Vagina (tissue), 2 donors: ENCODE results near the gene NELL1.

Experiments used
- POLR2A ChIP-seq, 2 donors: fragments of 450-650 bp; IDR thresholded peaks; one replicate each; pipeline ENCODE4 v1.6.1; 2017; ENCODE audit warnings: antibody characterized with exemption in 2 of 2, mild to moderate bottlenecking in 2 of 2, moderate library complexity in 2 of 2
- POLR2AphosphoS5 ChIP-seq, 2 donors: sonication (generic); formaldehyde crosslinking; IDR thresholded peaks; one replicate each; pipeline ENCODE4 v1.9.0; 2017; ENCODE audit warnings: antibody characterized with exemption in 2 of 2, mild to moderate bottlenecking in 2 of 2, low read depth in 1 of 2; ENCODE audit not compliant: insufficient read depth in 1 of 2
- TF ChIP-seq, protein P1 (sequence below), 3 experiments: fragments of 450-650 bp in 2 of 3; fragments of 200-600 bp in 1 of 3; sonication (generic) in 1 of 3; IDR thresholded peaks; one replicate each; pipeline ENCODE4 v1.5.1; 2017 to 2019; ENCODE audit warnings: antibody characterized with exemption in 3 of 3, mild to moderate bottlenecking in 2 of 3, moderate library complexity in 2 of 3

DNA sequence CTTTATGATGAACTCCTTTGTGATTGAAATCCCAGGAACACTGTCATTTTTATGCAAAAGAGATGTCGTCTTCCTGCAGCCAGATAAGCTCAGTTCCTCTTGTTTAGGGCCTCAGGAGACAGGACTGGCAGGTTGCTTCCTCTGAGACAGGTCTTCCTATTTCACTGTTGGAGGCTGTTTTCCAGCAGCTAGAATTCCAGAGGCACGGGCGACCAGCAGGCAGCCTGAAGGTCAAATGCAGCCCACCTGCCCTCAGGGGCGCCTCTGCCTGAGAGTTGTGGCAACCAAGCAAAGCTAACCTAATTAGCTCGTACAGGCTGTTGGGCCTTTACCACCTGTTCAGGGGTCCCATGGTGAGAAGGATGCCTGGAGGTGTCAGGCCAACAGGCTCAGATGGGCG is 47.7 kb upstream of the NELL1 start:
- TF ChIP-seq, protein P1, sequence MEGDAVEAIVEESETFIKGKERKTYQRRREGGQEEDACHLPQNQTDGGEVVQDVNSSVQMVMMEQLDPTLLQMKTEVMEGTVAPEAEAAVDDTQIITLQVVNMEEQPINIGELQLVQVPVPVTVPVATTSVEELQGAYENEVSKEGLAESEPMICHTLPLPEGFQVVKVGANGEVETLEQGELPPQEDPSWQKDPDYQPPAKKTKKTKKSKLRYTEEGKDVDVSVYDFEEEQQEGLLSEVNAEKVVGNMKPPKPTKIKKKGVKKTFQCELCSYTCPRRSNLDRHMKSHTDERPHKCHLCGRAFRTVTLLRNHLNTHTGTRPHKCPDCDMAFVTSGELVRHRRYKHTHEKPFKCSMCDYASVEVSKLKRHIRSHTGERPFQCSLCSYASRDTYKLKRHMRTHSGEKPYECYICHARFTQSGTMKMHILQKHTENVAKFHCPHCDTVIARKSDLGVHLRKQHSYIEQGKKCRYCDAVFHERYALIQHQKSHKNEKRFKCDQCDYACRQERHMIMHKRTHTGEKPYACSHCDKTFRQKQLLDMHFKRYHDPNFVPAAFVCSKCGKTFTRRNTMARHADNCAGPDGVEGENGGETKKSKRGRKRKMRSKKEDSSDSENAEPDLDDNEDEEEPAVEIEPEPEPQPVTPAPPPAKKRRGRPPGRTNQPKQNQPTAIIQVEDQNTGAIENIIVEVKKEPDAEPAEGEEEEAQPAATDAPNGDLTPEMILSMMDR (IDR thresholded peaks at IDR 0.05), result no peak
- TF ChIP-seq POLR2A (IDR thresholded peaks at IDR 0.05) (no peak), POLR2AphosphoS5 (IDR thresholded peaks at IDR 0.05; ENCODE audit: insufficient read depth in 1 of 2, low read depth in 1 of 2) (no peak)
